HepG2 (cell line): ENCODE data around the gene TNC.

Source experiments
- CTCF ChIP-seq: sonication (generic); formaldehyde crosslinking; IDR thresholded peaks from 2 replicates; pipeline ENCODE4 v1.5.0; 2020; ENCODE audit warnings: mild to moderate bottlenecking, missing genetic modification reagents, moderate library complexity
- ZBTB33 ChIP-seq: sonication (generic); formaldehyde crosslinking; IDR thresholded peaks from 2 replicates; pipeline ENCODE4 v1.4.0; 2020; ENCODE audit warnings: missing genetic modification reagents
- ZZZ3 ChIP-seq: sonication (generic); formaldehyde crosslinking; IDR thresholded peaks from 2 replicates; pipeline ENCODE4 v1.4.0; 2020; ENCODE audit warnings: missing genetic modification reagents, mild to moderate bottlenecking, borderline replicate concordance

GRCh38 chr9:115142517-115143270 lies 24.7 kb upstream of the TNC start:
- TF ChIP-seq ZBTB33 (CRISPR knock-in tag): no peak
- TF ChIP-seq ZZZ3: no peak
- TF ChIP-seq CTCF (CRISPR knock-in tag): no peak
